ENCODE data around the gene CDKN2A. TPM values are rescaled to one million over a fixed set of nuclear protein-coding genes. Genes with fewer than 3 reads are reported as not detected.

Gene CDKN2A
- total and polyA plus RNA-seq, 8 donors = 0.30 to 1.6 (median 0.75) TPM; not detected in 4

GRCh38 chr9:22008384-22008716 lies 14.2 kb upstream of the CDKN2A start:
- intact Hi-C loops (cut with DNase I) = loop anchor here in 1 of 2 donors (10.0 kb wide), 1 partner anchor 194 kb away; no protein-coding TSS in a partner anchor
- no peak for DNase-seq
- H3K4me1 ChIP-seq = peaks cover 2 to 31% of the 10 kb centered on the region in 2 donors
- no peaks in the 10 kb centered on the region for H3K9me3 ChIP-seq
- H3K27ac ChIP-seq = peak overlapping the region; percentile 86 to 87
- no peak for TF ChIP-seq CTCF (IDR thresholded peaks at IDR 0.05)
- peak overlapping the region; percentile 62 to 78 for H3K4me3 ChIP-seq
- ATAC-seq = no peak
- peaks cover 20 to 74% of the 10 kb centered on the region in 2 donors for H3K27me3 ChIP-seq
- H3K36me3 ChIP-seq = peaks cover 0 to 3% of the 10 kb centered on the region in 2 donors

GRCh38 chr9:22005702-22006606 lies 11.8 kb upstream of the CDKN2A start:
- Histone ChIP-seq H3K36me3 (peaks cover 0 to 3% of the 10 kb centered on the region in 2 donors), H3K27me3 (peaks cover 33 to 92% of the 10 kb centered on the region in 2 donors), H3K27ac (no peak overlapping the region), H3K4me3 (no peak overlapping the region), H3K9me3 (no peaks in the 10 kb centered on the region), H3K4me1 (peaks cover 2 to 31% of the 10 kb centered on the region in 2 donors)
- ATAC-seq = no peak
- no peak for DNase-seq
- no peak for TF ChIP-seq CTCF (IDR thresholded peaks at IDR 0.05)
- intact Hi-C loops (cut with DNase I) = loop anchor here in 1 of 2 donors (10.0 kb wide), 1 partner anchor 191 kb away; no protein-coding TSS in a partner anchor

- peaks cover 0 to 3% of the 10 kb centered on the region in 2 donors for H3K36me3 ChIP-seq
- no peak for TF ChIP-seq CTCF (IDR thresholded peaks at IDR 0.05)
- H3K4me1 ChIP-seq = peaks cover 2 to 30% of the 10 kb centered on the region in 2 donors
- H3K27me3 ChIP-seq = peaks cover 33 to 92% of the 10 kb centered on the region in 2 donors
- ATAC-seq (no peak), DNase-seq (no peak)
- intact Hi-C loops (cut with DNase I) = loop anchor here in 1 of 2 donors (10.0 kb wide), 1 partner anchor 190 kb away; no protein-coding TSS in a partner anchor
- H3K4me3 ChIP-seq = no peak overlapping the region
- no peak overlapping the region for H3K27ac ChIP-seq
- no peaks in the 10 kb centered on the region for H3K9me3 ChIP-seq
These were observed 11.0 kb upstream of the CDKN2A start for GRCh38 chr9:22005021-22005701.

- Histone ChIP-seq H3K36me3 (peaks cover 0 to 3% of the 10 kb centered on the region in 2 donors), H3K27ac (no peak overlapping the region), H3K4me3 (no peak overlapping the region), H3K4me1 (peaks cover 0 to 12% of the 10 kb centered on the region in 2 donors), H3K27me3 (peaks cover 32 to 88% of the 10 kb centered on the region in 2 donors), H3K9me3 (no peaks in the 10 kb centered on the region)
- intact Hi-C loops (cut with DNase I) = loop anchor here in 1 of 2 donors (10.0 kb wide), 1 partner anchor 187 kb away; no protein-coding TSS in a partner anchor
- TF ChIP-seq CTCF (IDR thresholded peaks at IDR 0.05) = no peak
- no peak for DNase-seq
- ATAC-seq = no peak
These were observed 7.8 kb upstream of the CDKN2A start for GRCh38 chr9:22002038-22002437.

GRCh38 chr9:21998026-21998425 lies 3.8 kb upstream of the CDKN2A start:
- H3K27me3 ChIP-seq = peaks cover 9 to 79% of the 10 kb centered on the region in 2 donors
- no peak for ATAC-seq

More at GRCh38 chr9:21998026-21998425, 3.8 kb upstream of the CDKN2A start:
- Histone ChIP-seq H3K4me1 (peaks cover 4 to 17% of the 10 kb centered on the region in 2 donors), H3K4me3 (no peak overlapping the region), H3K27ac (no peak overlapping the region), H3K36me3 (no peaks in the 10 kb centered on the region), H3K9me3 (no peaks in the 10 kb centered on the region)
- TF ChIP-seq CTCF (IDR thresholded peaks at IDR 0.05) = no peak
- DNase-seq = no peak
- intact Hi-C loops (cut with DNase I) = no loop called here
